ENCODE results near the gene OPN1MW2.
"Not testable (repeated sequence)": the region's sequence is repeated elsewhere in the genome, so short reads cannot be mapped to it uniquely, and the experiment has no call there.

GRCh38 chrX:154182296-154182695, 37.3 kb upstream of the OPN1MW2 start, which contains the start of gene OPN1MW:
- TF ChIP-seq, protein P1, sequence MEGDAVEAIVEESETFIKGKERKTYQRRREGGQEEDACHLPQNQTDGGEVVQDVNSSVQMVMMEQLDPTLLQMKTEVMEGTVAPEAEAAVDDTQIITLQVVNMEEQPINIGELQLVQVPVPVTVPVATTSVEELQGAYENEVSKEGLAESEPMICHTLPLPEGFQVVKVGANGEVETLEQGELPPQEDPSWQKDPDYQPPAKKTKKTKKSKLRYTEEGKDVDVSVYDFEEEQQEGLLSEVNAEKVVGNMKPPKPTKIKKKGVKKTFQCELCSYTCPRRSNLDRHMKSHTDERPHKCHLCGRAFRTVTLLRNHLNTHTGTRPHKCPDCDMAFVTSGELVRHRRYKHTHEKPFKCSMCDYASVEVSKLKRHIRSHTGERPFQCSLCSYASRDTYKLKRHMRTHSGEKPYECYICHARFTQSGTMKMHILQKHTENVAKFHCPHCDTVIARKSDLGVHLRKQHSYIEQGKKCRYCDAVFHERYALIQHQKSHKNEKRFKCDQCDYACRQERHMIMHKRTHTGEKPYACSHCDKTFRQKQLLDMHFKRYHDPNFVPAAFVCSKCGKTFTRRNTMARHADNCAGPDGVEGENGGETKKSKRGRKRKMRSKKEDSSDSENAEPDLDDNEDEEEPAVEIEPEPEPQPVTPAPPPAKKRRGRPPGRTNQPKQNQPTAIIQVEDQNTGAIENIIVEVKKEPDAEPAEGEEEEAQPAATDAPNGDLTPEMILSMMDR (conservative IDR thresholded peaks at IDR 0.05; ENCODE audit: low read depth in 2 of 2) = not testable (repeated sequence)
- not testable (repeated sequence) for TF ChIP-seq POLR2AphosphoS5 (IDR thresholded peaks at IDR 0.05; ENCODE audit: low read depth); JUNB (IDR thresholded peaks at IDR 0.05; ENCODE audit: unreplicated experiment); NANOG (IDR thresholded peaks at IDR 0.05; ENCODE audit: borderline replicate concordance); EZH2phosphoT487 (IDR thresholded peaks at IDR 0.05; ENCODE audit: unreplicated experiment); EZH2 (IDR thresholded peaks at IDR 0.05; ENCODE audit: low read depth, unreplicated experiment); REST (IDR thresholded peaks at IDR 0.05; ENCODE audit: unreplicated experiment); CREB1 (CRISPR knock-in tag; IDR thresholded peaks at IDR 0.05; ENCODE audit: low read depth); ZNF114 (CRISPR knock-in tag; IDR thresholded peaks at IDR 0.05); ZNF331 (CRISPR knock-in tag; IDR thresholded peaks at IDR 0.05; ENCODE audit: low read depth)

All from GM23338 (cell line).